ENCODE results near the gene LPIN1.

DNA sequence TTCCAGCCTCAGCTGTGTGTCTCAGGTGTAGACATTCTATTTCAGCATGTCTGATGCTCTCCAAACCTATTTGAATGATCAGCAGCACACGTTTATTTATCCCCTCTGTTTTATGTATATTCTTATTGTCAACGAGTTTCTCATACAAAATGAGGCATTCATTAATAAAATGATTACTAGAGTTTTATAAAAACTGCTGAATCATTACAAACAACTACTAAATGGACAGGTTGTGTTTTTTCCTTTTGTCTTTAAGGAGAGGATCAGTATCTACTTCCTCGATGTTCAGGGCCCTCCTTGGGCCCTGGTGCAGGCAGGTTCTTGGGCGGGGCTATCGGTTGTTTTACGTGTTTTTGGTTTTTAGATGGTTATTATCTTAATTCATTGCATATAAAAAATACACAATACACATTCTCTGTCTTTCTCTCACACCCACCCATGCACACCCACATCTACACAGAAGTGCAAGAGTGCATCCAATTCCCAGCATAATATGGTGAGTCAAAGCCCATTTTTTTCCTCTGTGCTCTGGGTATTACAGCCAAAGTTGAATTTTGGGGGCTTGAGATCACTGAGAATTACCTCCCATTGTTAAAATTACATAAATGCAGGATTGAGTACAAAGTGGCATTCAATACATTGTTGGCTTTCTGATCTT lies 24.2 kb downstream of the LPIN1 start:
- TF ChIP-seq, protein P1, sequence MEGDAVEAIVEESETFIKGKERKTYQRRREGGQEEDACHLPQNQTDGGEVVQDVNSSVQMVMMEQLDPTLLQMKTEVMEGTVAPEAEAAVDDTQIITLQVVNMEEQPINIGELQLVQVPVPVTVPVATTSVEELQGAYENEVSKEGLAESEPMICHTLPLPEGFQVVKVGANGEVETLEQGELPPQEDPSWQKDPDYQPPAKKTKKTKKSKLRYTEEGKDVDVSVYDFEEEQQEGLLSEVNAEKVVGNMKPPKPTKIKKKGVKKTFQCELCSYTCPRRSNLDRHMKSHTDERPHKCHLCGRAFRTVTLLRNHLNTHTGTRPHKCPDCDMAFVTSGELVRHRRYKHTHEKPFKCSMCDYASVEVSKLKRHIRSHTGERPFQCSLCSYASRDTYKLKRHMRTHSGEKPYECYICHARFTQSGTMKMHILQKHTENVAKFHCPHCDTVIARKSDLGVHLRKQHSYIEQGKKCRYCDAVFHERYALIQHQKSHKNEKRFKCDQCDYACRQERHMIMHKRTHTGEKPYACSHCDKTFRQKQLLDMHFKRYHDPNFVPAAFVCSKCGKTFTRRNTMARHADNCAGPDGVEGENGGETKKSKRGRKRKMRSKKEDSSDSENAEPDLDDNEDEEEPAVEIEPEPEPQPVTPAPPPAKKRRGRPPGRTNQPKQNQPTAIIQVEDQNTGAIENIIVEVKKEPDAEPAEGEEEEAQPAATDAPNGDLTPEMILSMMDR (conservative IDR thresholded peaks at IDR 0.05): no peak
- TF ChIP-seq ZFX (IDR thresholded peaks at IDR 0.05): no peak
